Measurements from ENCODE around the gene HOXB2.

DNA sequence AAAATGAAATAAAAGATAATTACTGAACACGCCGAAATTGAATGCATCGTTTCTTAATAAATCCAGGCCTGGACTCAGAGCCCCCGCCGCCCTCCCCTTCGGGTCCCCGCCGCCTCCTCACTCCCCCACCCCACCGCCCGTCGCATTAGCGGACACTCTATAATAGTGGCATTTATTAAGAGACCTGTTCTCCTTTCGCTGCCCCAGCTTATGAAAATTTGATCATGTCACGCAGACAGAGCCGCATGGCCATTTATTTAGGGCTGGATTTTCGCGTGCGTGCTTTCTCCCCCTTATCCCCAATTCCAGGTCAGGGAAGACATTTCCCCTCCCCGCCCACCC lies 6.3 kb upstream of the HOXB2 start:
- TF ChIP-seq, protein P1, sequence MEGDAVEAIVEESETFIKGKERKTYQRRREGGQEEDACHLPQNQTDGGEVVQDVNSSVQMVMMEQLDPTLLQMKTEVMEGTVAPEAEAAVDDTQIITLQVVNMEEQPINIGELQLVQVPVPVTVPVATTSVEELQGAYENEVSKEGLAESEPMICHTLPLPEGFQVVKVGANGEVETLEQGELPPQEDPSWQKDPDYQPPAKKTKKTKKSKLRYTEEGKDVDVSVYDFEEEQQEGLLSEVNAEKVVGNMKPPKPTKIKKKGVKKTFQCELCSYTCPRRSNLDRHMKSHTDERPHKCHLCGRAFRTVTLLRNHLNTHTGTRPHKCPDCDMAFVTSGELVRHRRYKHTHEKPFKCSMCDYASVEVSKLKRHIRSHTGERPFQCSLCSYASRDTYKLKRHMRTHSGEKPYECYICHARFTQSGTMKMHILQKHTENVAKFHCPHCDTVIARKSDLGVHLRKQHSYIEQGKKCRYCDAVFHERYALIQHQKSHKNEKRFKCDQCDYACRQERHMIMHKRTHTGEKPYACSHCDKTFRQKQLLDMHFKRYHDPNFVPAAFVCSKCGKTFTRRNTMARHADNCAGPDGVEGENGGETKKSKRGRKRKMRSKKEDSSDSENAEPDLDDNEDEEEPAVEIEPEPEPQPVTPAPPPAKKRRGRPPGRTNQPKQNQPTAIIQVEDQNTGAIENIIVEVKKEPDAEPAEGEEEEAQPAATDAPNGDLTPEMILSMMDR (IDR thresholded peaks at IDR 0.05), result no peak
- TF ChIP-seq POLR2A (IDR thresholded peaks at IDR 0.05; ENCODE audit: low read depth), result no peak
- TF ChIP-seq POLR2AphosphoS5 (IDR thresholded peaks at IDR 0.05), result no peak
- no peak for TF ChIP-seq EP300 (IDR thresholded peaks at IDR 0.05)
